CD4-positive, alpha-beta T cell treated with Interleukin-10 for 1 hour (primary cell): ENCODE measurements around the gene CELSR1.

ENCODE experiments used
- DNase-seq: peaks from one replicate; pipeline ENCODE4 v3.0.0-alpha.2; 2020

The CELSR1 gene

GRCh38 chr22:46575911-46576555, 38.6 kb upstream of the CELSR1 start:
- no peak for DNase-seq

GRCh38 chr22:46574993-46575910, 37.8 kb upstream of the CELSR1 start:
- DNase-seq, result no peak

DNA sequence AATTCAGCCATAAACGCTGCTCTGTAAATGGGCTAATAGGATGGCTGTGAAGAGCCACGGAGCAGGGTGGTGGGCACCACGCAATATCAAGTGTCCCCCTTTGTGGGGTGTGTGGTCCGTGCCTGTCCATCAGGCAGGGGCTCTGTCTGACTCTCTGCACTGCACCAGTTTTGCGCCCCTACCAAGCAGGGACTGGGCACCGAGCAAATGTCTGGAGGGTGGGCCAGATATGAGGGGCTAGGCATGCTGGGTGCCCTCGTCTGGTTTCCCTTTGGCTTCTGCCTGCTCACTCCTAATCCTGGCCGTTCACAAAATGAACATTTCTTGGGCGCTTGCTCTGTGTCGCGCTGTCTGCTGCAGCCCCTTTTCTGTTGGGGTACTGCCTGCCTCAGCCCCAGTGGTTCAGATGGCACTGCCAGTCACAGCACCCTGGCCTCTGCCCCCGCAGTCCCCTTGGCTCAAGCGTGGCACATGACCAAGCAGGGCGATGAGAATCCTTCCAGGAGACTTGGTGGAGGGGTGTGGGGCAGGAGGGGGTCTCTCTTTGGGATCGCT, 37.1 kb upstream of the CELSR1 start:
- DNase-seq, result no peak

DNA sequence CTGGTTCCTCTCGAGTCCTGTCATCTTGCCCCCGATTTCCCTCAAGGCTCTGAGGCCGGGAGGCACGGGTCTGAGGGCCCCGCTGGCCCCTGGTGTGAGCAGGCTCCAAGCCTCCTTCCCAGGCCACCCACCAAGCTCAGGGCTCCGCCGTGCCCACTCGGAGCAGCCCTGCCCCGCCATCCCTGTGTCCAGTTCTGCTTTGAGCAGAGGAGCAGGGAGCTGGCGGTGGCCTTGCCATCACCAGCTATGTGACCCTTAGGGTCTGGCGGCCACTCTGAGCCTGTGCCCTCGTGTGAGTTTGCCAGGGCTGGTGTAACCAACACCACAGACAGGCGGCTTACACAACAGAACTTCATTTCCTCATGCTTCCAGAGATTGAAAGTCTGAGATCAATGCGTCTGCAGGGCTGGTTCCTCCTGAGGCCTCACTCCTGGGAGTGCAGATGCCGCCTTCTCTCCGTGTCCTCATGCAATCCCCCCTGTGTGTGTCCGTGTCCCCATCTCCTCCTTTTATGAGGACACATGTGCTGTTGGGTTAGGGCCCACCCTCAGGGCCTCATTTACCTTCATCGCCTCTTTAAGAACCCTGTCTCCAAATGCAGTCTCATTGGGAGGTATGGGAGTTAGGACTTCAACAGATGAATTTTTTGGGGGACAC, 36.5 kb upstream of the CELSR1 start:
- DNase-seq, result no peak

GRCh38 chr22:46572911-46573780, 35.7 kb upstream of the CELSR1 start:
- DNase-seq, result no peak

- DNase-seq, result no peak
Measured at GRCh38 chr22:46571642-46572250, 34.3 kb upstream of the CELSR1 start.

GRCh38 chr22:46569848-46570695, 32.7 kb upstream of the CELSR1 start:
- DNase-seq, result no peak

GRCh38 chr22:46569055-46569847, 31.8 kb upstream of the CELSR1 start:
- DNase-seq, result no peak

GRCh38 chr22:46568102-46568809, 30.8 kb upstream of the CELSR1 start:
- DNase-seq, result no peak

- DNase-seq, result no peak
Measured at GRCh38 chr22:46567471-46567870, 30.1 kb upstream of the CELSR1 start.

GRCh38 chr22:46564084-46564714, 26.8 kb upstream of the CELSR1 start:
- DNase-seq, result no peak

GRCh38 chr22:46563381-46564083, 26.1 kb upstream of the CELSR1 start:
- peak; percentile 77 for DNase-seq

DNA sequence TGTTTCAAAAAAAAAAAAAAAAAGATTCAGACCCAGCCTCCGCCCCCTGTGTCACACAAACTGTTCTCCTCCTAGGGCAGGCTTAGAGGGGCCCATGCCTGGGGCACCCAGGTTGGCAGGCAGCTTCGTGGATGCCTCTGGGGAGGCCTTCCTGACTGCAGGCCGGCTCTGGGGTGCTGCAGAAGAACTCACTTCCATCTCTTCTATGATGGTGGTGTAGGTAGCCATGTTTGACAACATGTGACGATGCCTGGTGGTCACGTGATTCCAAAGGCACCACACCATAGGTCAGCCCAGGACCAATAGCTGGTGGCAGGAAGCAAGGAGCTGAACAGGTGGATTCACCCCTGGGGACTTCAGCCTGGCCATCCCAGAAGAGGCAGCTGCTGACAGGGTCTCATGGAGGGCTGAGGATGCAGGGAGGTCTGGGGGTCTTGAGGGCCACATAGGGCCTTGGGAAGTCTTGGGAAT, 24.1 kb upstream of the CELSR1 start:
- no peak for DNase-seq

DNA sequence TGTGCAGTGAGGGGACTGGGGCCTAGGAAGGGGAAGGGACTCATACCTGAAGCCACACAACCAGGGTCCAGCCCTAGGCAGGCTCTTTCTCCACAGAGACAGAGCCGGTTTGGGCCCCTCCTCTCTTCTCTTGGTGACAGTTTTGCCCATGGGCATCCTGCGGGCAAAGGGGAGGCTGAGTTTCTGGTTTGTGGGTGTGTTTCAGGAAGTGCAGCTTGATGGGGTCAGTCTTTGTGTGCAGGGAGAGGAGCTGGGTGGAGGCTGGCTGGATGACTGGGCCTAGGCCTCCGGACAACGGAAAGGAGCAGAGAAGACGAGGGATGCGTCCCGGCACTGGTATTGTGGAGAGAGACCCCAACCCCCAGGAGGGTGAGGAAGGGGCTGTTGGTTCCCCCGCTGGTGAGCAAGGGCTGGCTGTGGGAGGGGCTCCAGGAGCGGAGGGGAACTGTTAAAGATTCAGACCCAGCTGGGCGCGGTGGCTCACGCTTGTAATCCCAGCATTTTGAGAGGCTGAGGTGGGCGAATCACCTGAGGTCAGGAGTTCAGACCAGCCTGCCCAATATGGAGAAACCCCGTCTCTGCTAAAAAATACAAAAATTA, 23.4 kb upstream of the CELSR1 start:
- DNase-seq, result no peak

GRCh38 chr22:46557736-46558480, 20.5 kb upstream of the CELSR1 start:
- no peak for DNase-seq

DNA sequence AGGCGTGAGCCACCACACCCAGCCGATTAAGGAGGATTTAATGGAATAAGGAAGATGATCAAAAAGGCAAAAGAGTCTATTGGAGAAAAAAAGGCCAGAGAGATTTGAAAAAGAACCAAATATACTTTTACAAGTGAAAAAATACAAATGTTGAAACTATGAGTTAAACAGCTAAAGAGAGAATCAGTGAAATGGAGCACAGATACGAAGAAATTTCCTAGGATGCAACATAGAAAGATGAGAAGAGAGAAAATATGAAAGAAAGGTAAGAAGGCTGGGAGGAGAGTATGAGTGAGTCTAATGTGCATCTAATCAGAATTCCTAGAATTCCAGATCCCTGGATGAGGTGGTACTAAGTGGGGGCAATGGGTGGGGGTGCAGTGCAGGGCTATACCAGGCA, 19.4 kb upstream of the CELSR1 start:
- no peak for DNase-seq

DNA sequence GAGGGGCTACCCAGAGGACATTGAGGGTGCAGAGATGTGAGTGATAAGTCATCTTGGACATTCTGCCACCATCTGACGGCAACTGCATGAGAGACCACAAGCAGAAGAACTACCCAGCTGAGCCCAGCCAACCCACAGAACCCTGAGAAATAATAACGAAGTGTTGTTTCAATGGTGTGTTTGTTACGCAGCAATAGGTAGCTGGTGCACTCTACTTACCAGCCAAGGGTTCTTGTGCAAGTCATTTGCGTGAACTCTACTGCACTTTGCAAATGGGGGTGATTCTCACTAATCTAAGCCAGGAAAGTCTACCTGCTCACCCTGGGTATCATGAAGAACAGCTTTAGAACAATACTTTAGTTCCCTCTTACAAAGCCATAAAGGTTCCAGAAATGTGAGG, 15.8 kb upstream of the CELSR1 start:
- no peak for DNase-seq
